ENCODE results near the gene CACNA1F.

DNA sequence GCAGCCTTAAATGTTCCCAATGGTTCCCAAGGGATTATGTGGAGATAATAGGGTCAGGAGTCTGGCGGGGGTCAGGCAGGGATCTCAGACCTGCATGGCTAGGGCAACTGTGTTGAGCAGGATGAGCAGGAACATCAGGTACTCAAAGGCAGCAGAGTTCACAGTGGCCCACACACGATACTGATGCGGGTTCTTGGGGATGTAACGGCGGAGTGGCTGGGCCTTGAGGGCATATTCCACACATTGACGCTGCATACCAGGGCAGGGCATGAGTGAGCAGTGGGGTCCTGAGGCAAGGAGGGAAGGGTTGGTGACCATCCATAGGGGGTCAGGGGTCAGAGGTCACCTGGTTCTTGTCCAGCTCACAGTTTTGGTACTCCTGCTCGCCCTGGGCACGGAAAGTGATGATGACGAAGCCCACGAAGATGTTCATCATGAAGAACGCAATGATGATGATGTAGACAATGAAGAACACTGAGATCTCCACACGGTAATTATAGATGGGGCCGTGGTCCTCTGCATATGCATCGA is 18.1 kb downstream of the CACNA1F start:
- TF ChIP-seq, protein P1, sequence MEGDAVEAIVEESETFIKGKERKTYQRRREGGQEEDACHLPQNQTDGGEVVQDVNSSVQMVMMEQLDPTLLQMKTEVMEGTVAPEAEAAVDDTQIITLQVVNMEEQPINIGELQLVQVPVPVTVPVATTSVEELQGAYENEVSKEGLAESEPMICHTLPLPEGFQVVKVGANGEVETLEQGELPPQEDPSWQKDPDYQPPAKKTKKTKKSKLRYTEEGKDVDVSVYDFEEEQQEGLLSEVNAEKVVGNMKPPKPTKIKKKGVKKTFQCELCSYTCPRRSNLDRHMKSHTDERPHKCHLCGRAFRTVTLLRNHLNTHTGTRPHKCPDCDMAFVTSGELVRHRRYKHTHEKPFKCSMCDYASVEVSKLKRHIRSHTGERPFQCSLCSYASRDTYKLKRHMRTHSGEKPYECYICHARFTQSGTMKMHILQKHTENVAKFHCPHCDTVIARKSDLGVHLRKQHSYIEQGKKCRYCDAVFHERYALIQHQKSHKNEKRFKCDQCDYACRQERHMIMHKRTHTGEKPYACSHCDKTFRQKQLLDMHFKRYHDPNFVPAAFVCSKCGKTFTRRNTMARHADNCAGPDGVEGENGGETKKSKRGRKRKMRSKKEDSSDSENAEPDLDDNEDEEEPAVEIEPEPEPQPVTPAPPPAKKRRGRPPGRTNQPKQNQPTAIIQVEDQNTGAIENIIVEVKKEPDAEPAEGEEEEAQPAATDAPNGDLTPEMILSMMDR (IDR thresholded peaks at IDR 0.05; ENCODE audit: insufficient read depth, low read length) = no peak
- TF ChIP-seq POLR2AphosphoS5 (IDR thresholded peaks at IDR 0.05; ENCODE audit: low read depth) = no peak

Measured in HL-60 (cell line).